ENCODE data around the gene PPTC7. TPM values are rescaled to one million over a fixed set of nuclear protein-coding genes. Genes with fewer than 3 reads are reported as not detected.

PPTC7 gene
- total and polyA plus RNA-seq, 2 of the 13 experiments (the other 11 are each of a cell fraction or from before 2014, with no cell fraction given): 4.8 to 12.3 TPM

DNA sequence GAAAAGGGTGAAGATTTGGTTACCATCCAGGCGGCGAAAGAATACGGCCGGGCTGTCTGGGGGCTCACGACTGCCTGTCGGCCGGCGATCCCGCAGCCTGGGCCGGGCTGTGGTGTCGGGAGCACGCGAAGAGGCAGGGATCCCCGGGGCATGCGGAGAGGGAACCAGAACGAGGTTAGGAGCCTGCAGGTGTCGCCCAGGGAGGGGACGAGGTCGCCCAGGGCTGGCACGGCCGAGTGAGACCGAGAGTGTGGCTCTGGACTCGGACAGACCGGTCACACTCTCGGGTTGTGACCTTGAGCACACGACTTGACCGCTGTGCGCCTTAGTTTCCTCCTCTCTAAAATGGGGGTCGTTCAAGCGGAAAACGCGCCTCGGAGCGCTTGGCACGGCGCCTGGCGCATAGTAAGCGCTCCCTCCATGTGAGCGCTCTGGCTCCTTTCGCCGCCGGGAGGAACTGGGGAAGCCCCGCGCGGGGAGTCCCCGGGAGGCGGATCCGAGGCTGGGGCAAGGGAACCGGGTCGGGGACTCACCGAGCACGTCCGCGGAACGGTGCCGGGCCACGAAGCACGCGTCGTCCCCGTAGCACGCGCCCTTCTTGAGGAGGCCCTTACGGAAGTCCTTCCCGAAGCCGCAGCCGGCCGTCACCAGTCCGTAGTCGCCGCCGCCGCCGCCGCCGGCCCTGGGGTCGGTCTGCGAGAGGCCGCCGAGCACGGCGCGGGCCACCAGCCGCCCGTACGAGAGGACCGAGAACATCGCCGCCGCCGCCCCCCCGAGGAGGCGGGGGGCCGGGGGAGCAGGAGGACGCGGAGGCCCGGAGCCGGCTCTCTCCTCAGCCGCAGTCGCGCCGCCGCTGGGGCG is 612 bp downstream of the PPTC7 start (continued):
- no peak for TF ChIP-seq ZNF3 (CRISPR knock-in tag; IDR thresholded peaks at IDR 0.05)
- TF ChIP-seq HNRNPL (IDR thresholded peaks at IDR 0.05; ENCODE audit: low read depth, low read length): 0 out of 2 replicates have a peak, but pooled peaks have one; percentile 73
- no peak for TF ChIP-seq ZBTB3 (CRISPR knock-in tag; IDR thresholded peaks at IDR 0.05; ENCODE audit: borderline replicate concordance, low read depth)
- TF ChIP-seq FOSL2 (CRISPR knock-in tag; IDR thresholded peaks at IDR 0.05): no peak
- 0 out of 2 replicates have a peak, but pooled peaks have one; percentile 29 for TF ChIP-seq NR1H2 (CRISPR knock-in tag; IDR thresholded peaks at IDR 0.05; ENCODE audit: borderline replicate concordance, low read depth)
- TF ChIP-seq ZBTB21 (CRISPR knock-in tag; IDR thresholded peaks at IDR 0.05): no peak
- TF ChIP-seq FUBP1 (CRISPR knock-in tag; IDR thresholded peaks at IDR 0.05; ENCODE audit: borderline replicate concordance): no peak
- TF ChIP-seq JUND (CRISPR knock-in tag; IDR thresholded peaks at IDR 0.05): no peak
- no peak for TF ChIP-seq ZNF317 (CRISPR knock-in tag; IDR thresholded peaks at IDR 0.05)
- no peak for TF ChIP-seq CTCF (CRISPR knock-in tag; IDR thresholded peaks at IDR 0.05)
- no peak for TF ChIP-seq MXD1 (CRISPR knock-in tag; IDR thresholded peaks at IDR 0.05)
- TF ChIP-seq ETS1 (CRISPR knock-in tag; IDR thresholded peaks at IDR 0.05): 0 out of 2 replicates have a peak, but pooled peaks have one; percentile 12
- no peak for TF ChIP-seq ZNF12 (CRISPR knock-in tag; IDR thresholded peaks at IDR 0.05)
- TF ChIP-seq ZNF7 (CRISPR knock-in tag; IDR thresholded peaks at IDR 0.05): no peak
- TF ChIP-seq, protein P1, sequence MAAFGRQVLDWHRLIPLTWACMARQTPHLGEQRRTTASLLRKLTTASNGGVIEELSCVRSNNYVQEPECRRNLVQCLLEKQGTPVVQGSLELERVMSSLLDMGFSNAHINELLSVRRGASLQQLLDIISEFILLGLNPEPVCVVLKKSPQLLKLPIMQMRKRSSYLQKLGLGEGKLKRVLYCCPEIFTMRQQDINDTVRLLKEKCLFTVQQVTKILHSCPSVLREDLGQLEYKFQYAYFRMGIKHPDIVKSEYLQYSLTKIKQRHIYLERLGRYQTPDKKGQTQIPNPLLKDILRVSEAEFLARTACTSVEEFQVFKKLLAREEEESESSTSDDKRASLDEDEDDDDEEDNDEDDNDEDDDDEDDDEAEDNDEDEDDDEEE (CRISPR knock-in tag; IDR thresholded peaks at IDR 0.05): 0 out of 2 replicates have a peak, but pooled peaks have one; percentile 49
- 0 out of 2 replicates have a peak, but pooled peaks have one; percentile 23 for TF ChIP-seq NFKB2 (CRISPR knock-in tag; IDR thresholded peaks at IDR 0.05; ENCODE audit: borderline replicate concordance)
- TF ChIP-seq SIN3B (IDR thresholded peaks at IDR 0.05; ENCODE audit: low read length): no peak
- peak; percentile 8 for TF ChIP-seq YY1 (IDR thresholded peaks at IDR 0.05; ENCODE audit: insufficient read depth, insufficient replicate concordance, low read depth, low read length)
- TF ChIP-seq, protein P2, sequence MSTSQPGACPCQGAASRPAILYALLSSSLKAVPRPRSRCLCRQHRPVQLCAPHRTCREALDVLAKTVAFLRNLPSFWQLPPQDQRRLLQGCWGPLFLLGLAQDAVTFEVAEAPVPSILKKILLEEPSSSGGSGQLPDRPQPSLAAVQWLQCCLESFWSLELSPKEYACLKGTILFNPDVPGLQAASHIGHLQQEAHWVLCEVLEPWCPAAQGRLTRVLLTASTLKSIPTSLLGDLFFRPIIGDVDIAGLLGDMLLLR (CRISPR knock-in tag; IDR thresholded peaks at IDR 0.05): no peak
- TF ChIP-seq SMAD9 (CRISPR knock-in tag; IDR thresholded peaks at IDR 0.05): no peak
- TF ChIP-seq RORA (CRISPR knock-in tag; IDR thresholded peaks at IDR 0.05): no peak
